Hematopoietic multipotent progenitor cell treated with erythropoietin and hydrocortisone succinate and interleukin-3 and kit ligand, for 15 days (in vitro differentiated cells): ENCODE results near the gene GAREM1.
"Not testable (repeated sequence)": the region's sequence is repeated elsewhere in the genome, so short reads cannot be mapped to it uniquely, and the experiment has no call there.

Source experiments
- DNase-seq: peaks from one replicate; pipeline ENCODE4 v3.0.0-alpha.2; 2015; ENCODE audit warnings: low spot score

Gene GAREM1

DNA sequence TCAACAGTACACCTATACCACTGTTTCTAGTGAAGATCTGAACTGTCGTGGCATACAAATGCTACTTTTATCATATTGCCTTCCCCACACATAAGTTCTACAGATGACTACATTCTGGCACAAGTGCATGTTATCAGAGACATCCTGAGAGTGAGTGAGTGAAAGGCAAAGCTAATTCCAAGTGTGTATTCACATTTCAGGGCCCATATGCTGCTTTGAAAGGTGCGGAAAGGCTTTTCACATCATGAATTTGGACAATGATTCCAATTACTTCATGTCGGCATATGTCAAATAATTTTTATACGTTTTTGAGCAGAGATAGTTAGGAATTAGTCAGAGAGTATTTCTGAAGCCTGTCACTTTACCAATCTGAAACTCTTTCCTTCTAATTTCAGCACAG lies 101.7 kb downstream of the GAREM1 start:
- no peak for DNase-seq

GRCh38 chr18:32368170-32368569 lies 102.5 kb downstream of the GAREM1 start:
- no peak for DNase-seq

- no peak for DNase-seq
Measured at GRCh38 chr18:32366586-32367538, 103.8 kb downstream of the GAREM1 start.

DNA sequence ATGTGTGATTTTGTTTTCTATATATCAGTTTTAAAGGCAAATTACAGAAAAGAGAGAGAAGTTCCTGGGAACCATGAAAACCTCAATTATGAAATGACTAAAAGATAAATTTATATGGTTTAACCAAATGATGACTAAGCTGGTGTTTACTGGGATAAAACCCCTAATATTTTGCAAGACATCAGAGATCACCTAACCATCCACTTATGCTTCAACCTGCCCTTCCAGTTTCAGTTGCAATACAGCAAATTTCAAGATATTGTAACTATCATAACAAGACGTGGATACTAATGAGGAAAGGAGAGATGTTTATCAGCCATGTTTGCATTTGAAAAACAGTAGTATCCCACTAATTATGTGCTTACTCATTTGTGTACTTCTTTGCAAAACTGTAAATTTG lies 108.2 kb downstream of the GAREM1 start:
- DNase-seq, result no peak

DNA sequence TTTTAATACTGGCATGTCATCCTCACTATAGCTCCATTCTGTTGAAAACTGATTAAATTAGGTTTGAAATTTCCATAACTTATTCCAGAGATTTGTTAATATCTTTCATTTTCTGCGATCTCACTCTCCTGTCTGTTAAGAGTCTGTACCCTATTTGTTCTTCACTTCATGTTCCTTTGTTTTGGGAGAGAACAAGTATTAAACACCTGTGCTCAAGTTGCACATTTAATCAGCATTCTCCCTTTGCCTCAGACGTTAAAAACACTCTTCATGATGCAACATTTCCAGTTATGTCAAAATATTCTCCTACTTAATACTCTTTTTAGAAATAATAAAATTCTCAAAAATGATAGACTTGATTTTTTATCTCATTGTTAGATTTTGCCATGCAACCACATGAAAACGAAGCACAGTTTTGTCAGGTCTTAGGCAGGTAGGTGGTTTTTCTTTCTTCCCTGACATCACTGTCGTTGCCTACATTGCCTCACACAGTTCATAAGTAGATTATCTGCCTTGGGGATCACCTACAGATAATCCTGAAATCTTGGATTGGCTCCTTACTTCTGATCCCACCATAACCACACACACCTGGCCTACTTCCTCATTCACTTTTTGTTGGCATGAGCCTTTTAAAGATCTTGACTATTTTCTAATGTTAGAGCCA lies 109.9 kb downstream of the GAREM1 start:
- DNase-seq, result no peak

- no peak for DNase-seq
Measured at GRCh38 chr18:32358529-32358928, 112.2 kb downstream of the GAREM1 start.

DNA sequence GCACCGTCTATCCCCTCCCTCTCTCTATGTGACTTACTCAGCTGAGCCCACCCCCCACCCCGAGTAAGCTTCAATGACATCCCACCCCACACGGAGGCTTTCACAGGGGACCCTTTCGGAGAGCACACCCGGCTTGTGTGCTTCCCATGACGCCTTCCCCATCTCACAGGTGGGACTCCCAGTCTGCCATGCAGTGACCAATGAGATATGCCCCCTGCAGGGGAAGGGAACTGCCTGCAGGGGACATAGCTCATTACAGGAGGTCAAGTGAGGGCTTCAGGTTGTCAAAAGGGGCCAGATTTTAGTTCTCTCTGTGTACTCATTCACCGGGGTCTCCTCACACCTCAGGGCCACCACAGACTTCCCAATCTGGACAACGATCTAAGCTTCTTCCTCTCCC lies 112.6 kb downstream of the GAREM1 start:
- no peak for DNase-seq

- DNase-seq, result no peak
Measured at GRCh38 chr18:32355896-32356295, 114.8 kb downstream of the GAREM1 start.

GRCh38 chr18:32354518-32354917 lies 116.2 kb downstream of the GAREM1 start:
- no peak for DNase-seq

DNA sequence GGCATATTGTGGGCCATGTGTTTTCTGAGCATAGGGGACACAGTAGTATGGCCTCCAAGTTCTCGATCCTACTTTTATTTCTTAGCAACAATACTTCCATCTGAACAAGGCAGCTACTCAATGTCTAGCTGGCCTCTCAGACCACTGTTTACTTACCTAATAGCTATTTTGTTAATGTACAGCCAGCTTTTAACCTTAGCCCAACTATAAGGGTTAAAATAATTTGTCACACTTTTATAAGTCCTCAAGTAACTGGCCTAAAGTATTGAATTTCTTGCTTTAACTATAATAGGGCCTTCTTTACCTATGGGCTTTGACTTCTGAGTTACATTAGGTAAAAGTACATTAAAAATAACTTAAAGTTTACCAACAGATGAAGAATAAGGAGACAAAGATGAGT lies 117.4 kb downstream of the GAREM1 start:
- DNase-seq, result no peak

GRCh38 chr18:32351032-32351431 lies 119.7 kb downstream of the GAREM1 start:
- DNase-seq, result no peak

DNA sequence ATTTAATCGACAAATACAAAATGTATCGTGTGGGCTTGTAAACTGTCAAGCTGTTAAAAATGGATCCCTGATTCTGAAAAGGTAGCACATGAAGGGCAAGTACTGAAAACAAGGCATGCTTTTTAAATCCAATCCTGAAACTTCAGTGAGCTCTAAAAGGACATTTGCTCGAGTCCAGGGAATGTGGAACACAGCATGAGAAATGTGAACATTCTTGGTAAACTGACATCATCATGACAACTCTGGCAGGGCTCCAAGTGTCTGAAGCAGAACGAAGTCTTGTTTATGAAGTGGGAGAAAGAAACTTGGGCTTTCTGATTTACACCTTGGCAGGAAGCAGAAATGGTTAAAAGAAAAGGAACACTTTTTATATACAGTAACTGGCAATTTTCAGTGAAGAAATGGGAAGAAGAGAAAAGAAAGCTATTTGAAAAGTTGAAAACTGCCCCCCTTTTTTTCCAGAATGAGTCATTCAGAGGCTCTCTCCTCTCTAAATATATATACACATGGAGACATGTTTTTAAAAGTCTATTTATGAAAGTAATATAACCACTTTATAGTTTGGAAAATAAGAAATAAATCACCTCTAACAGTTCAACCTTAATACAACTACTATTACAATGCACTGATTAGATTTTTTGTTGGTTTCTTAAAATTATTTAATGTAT lies 120.8 kb downstream of the GAREM1 start:
- DNase-seq, result no peak

DNA sequence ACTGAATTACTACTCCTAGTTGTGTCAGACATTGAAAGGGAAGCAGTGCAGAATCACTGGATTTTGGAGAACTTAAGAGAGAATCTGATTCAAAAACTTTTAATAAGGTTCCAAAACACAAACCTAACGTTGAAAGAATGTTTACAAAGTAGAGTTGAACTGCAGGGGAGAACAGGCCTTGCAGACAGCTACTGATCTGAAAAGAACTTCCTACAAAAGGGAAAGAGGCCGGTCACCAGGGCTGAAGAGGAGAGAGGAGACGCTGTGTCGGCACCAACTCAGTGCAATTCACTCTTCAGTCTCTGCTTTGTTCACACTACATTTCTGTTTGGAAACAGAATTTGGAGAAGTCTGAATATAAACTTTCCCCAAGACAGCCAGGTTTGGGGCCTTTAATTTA lies 124.0 kb downstream of the GAREM1 start:
- no peak for DNase-seq

- no peak for DNase-seq
Measured at GRCh38 chr18:32343634-32344033, 127.0 kb downstream of the GAREM1 start.

GRCh38 chr18:32341112-32341511 lies 129.6 kb downstream of the GAREM1 start:
- not testable (repeated sequence) for DNase-seq

DNA sequence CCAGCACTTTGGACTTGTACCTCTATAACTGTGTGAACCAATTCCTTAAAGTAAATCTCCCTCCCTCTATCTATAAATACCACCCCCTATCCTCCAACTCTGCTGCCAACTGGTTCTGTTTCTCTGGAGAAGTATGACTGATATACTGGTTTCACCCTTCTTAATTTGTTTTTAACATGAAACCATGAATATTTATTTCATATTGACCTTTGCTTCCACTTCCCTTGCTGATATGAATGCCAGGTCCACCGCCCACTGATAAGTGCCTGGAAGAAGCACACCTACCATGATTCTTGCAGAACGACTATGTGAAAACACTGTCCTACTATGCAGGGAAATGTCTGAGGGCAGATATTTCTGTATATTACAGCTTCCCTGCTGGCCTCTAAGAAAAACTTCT lies 131.6 kb downstream of the GAREM1 start:
- no peak for DNase-seq

DNA sequence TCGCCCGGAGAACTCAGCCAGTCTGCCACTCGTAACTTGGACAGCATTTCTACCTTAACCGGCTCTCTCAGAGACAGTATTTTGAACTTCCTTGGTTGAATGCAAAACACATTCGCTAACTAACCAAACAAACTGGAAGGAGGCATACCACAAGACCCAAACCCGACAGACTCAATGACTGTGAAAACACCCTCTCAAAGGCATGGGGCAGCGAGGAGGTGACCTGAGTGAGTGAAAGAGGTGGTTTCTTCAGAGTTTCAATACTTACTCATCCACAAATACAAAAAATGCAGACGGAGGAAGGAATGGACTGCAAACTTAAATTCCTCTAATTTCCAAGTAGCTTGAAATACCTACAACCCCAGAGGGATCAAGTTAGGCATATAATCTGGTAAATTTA lies 132.9 kb downstream of the GAREM1 start:
- no peak for DNase-seq

- no peak for DNase-seq
Measured at GRCh38 chr18:32337347-32337746, 133.3 kb downstream of the GAREM1 start.

- DNase-seq, result no peak
Measured at GRCh38 chr18:32335228-32335627, 135.5 kb downstream of the GAREM1 start.

- DNase-seq, result no peak
Measured at GRCh38 chr18:32333781-32334180, 136.9 kb downstream of the GAREM1 start.

- DNase-seq, result no peak
Measured at GRCh38 chr18:32332708-32333107, 138.0 kb downstream of the GAREM1 start.

- DNase-seq, result no peak
Measured at GRCh38 chr18:32328974-32329373, 141.7 kb downstream of the GAREM1 start.

DNA sequence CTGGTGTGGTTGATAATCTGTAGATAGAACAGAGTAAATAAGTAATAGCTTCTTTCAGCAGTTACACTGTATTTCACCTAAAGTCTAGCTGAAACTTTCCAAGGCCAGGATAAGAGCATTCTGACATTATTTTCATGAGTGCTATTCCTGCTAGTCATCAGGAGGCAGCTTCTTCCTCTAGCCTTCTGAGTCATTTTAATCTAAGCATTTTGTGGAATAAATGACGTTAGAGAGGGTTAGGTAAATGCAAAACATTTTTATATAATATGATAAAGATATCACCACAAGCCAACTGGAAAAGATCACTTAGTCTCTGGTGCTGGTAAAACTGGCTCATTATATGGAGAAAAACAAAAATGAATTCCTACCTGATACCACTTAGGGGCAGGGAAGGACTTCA lies 142.3 kb downstream of the GAREM1 start:
- no peak for DNase-seq
